HG03280 (cell line): ENCODE results near the gene PRKAG1.

Experiments
- ATAC-seq: cut with Tn5 transposase; IDR thresholded peaks from one replicate; pipeline ENCODE4 v1.9.1; 2021; ENCODE audit warnings: mild to moderate bottlenecking, moderate library complexity; ENCODE audit not compliant: unreplicated experiment

PRKAG1 gene

DNA sequence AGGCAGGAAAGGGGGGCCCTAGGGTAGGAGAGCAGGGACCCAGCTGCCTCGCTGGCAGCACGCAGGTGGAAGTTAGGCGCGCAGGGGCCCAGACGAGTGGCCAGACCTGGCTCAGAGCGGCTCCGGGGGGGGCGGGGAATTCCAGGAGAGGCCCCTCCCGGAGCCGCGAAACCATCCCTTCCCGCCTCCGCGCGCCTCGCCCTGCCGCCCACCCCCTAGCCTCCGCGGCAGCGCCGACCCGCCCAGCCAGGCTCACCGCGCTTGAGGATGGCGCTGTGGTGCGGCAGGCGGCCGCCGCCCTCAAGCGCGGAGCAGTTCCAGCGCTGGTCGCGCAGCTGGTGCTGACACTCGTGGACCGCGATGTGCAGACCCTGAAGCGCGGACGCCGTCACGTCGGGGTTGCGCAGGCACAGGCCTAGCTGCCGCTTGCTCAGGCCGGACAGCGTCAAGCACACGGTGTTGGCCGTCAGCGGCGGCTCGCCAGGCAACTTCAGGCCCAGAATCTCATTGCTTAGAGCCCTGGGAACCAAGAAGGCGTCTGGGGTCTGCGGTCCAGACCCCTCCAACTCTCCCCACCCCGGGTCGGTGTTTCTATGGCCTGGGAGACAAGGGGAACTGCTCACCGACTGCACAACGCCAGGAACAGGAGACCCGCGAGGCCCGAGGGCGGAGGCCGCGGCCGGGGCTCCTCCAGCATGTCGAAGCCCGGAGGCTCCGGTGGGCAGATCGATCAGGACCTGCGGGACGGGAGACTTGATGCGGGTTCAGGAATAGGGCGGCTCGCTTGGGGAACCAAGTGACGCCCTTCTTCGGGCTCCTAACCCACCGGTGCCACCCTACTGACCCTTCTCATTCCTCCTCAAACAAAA lies 48.5 kb downstream of the PRKAG1 start:
- ATAC-seq = no peak

DNA sequence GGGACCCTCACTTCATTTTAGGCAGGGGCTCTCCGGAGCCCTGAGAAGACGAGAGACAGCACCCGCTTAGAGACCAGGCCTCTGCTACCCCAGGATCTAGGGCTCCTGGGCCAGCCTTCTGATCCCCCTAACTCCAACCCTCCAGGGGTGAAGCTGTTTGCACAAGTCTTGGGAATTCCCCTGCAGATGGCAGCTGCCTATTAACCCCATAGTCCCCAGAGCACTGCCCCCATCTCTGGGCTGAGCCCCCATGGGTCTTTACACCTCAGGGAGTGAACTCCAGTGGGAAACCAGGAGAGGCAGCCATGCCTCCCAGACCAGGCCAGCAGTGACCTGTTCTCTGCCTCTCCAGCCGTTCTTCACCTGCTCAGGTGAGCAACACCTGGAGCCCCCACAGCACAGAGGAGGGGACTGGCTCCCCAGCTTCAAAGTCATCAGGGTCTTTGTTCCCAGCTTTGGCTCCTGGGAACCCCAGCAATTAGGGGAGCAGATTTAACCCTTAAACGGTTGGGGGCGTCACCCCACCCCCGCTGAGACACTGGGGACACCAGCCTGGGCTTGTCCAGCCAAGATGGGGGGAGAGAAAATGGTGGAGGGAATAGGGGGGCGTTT lies 49.3 kb downstream of the PRKAG1 start:
- no peak for ATAC-seq

DNA sequence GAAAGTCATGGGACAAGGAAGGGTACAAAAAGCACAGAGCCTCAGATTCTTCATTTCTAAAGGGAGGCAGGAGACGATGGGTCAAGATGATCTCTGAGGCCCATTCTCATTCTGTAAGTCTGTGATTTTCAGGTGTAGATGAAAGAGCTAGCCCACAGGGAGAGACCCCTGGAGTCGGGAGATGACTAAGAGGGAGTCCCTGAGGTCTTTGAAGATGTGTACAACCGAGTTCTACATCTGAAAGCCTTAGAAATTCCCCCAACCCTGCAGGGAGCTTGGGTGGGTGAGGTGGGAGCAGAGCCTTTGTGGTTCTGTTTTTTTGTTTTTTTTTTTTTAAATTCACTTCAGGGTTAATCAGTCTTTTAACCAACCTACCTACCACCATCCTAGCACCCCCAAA lies 50.1 kb downstream of the PRKAG1 start:
- ATAC-seq = no peak

DNA sequence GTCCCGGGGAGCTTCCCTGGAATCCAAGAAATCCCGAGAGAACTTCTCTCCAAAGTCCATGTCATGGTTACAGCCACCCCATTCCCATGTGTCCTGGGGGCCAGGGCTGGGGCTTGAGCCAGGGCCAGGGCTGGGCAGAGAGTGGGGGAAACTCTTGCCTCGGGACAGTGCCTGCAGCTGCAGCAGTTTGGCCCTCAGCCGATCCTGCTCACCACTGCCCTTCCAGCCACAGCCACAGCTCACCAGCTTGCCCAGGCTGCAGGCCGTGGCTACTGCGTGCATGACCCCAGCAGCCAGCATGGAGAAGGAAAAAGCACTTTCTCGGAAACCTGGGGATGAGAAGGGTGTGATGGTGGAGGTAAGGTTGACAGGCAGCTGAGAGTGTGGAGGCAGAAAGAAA lies 50.6 kb downstream of the PRKAG1 start:
- ATAC-seq = no peak

GRCh38 chr12:48966177-48966895 lies 52.2 kb downstream of the PRKAG1 start:
- ATAC-seq = no peak

GRCh38 chr12:48965298-48965838 lies 53.2 kb downstream of the PRKAG1 start:
- ATAC-seq = no peak

DNA sequence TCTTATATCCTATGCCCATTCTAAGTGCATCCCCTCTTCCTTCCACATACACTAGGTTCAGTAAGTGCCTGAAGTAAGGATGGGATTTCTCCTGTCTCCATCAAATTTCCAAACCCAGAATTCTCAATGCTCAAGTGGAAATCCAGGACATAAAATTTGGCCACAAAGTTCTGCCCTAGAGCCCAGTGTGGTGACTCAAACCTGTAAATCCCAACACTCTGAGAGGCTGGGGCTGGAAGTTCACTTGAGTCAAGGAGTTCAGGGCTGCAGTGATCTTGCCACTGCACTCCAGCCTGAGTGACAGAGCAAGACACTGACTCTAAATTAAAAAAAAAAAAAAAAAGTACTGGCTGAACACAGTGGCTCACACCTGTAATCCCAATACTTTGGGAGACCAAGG lies 56.8 kb downstream of the PRKAG1 start:
- ATAC-seq = no peak

GRCh38 chr12:48961331-48961730 lies 57.2 kb downstream of the PRKAG1 start:
- ATAC-seq = no peak

GRCh38 chr12:48960834-48961233 lies 57.7 kb downstream of the PRKAG1 start:
- no peak for ATAC-seq

GRCh38 chr12:48958049-48958388 lies 60.6 kb downstream of the PRKAG1 start:
- no peak for ATAC-seq

GRCh38 chr12:48957141-48958048 lies 61.2 kb downstream of the PRKAG1 start, which contains the start of gene ARF3:
Gene ARF3, minus strand, starts transcription at chr12:48957487. Its CDS starts 16,392 bp downstream, at chr12:48941095.
- ATAC-seq = peak; percentile 95

- no peak for ATAC-seq
Measured at GRCh38 chr12:48956279-48957140, 62.1 kb downstream of the PRKAG1 start.

DNA sequence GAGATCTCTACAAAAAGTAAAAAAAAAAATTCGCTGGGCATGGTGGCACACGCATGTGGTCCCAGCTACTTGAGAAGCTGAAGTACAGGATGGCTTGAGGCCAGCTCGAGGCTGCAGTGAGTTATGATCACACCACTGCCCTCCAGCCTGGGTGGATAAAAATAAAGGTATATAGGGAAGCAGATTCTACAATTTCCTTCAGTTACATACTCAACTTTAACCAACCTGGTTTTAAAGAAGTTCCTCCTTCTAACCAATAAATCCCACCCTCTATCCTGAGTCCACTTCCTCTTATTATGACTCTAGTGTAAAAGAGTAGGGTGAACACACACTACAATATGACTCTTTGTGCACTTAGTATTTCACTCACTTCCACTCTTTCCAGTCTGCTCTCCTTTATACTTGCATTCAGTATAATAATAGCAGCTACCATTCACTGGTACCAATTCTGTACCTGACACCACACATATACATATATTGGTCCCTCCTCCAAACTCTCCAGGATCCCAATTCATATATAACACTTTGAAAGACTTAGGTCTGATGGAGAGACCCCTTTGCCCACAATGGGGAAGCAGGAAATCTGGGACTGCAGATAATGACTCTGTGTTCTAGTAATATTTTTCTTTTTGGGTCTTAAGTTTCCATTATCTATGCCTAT lies 63.6 kb downstream of the PRKAG1 start:
- ATAC-seq = no peak

- ATAC-seq = no peak
Measured at GRCh38 chr12:48954061-48954460, 64.5 kb downstream of the PRKAG1 start.

DNA sequence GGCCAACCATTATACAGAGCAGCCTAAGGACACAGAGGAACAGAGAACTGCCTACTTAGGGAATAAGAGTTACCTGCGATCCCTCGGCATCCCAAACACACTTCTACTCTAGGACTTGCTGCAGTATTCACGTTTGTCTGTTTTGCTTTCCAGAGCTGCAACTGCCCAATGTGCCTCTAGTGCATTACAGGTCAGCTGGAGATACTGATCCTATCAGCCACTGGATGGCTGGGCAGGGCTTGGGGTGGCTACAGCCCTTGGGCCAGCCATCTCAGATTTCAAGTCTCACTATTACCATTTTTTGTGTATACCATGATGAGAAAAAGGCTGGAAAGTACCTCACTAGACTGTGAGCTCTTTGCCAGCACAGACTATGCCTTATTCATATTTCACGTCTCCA lies 65.9 kb downstream of the PRKAG1 start:
- no peak for ATAC-seq
